H1 (cell line): ENCODE measurements around the gene DICER1. TPM values are rescaled to one million over a fixed set of nuclear protein-coding genes. Genes with fewer than 3 reads are reported as not detected.

ENCODE experiments used
- BRCA1 ChIP-seq: IDR thresholded peaks from 2 replicates; pipeline ENCODE4 v1.6.1; 2012; ENCODE audit warnings: low read depth, low read length, improper control_type of control experiment
- CHD1 ChIP-seq: IDR thresholded peaks from 2 replicates; pipeline ENCODE4 v1.6.1; 2012; ENCODE audit warnings: low read depth, low read length, improper control_type of control experiment
- CHD7 ChIP-seq: fragments of 300-600 bp; sonication (generic); IDR thresholded peaks from 2 replicates; pipeline ENCODE4 v1.7.1; 2012; ENCODE audit warnings: low read length, moderate library complexity, mild to moderate bottlenecking, inconsistent platforms; ENCODE audit not compliant: insufficient replicate concordance
- CTCF ChIP-seq, 3 experiments: IDR thresholded peaks; 1 replicate in 2 of 3; 2 replicates in 1 of 3; pipeline versions ENCODE4 v1.5.1 to v1.6.1; 2011; ENCODE audit warnings: low read length in 3 of 3, mild to moderate bottlenecking in 3 of 3, inconsistent platforms in 2 of 3, low read depth in 1 of 3, moderate library complexity in 1 of 3; ENCODE audit not compliant: insufficient read depth in 1 of 3; ENCODE audit errors: control extremely low read depth in 1 of 3
- GTF2F1 ChIP-seq: IDR thresholded peaks from 2 replicates; pipeline ENCODE4 v1.6.1; 2012; ENCODE audit warnings: low read depth, low read length, improper control_type of control experiment, borderline replicate concordance
- HDAC6 ChIP-seq: IDR thresholded peaks from one replicate; pipeline ENCODE4 v1.7.1; 2012; ENCODE audit warnings: low read depth, mild to moderate bottlenecking, inconsistent platforms, low read length, moderate library complexity
- MAX ChIP-seq: IDR thresholded peaks from 2 replicates; pipeline ENCODE4 v1.6.1; 2012; ENCODE audit warnings: inconsistent platforms
- SP1 ChIP-seq: IDR thresholded peaks from 2 replicates; pipeline ENCODE4 v1.6.1; 2011; ENCODE audit warnings: low read depth, low read length
- SRF ChIP-seq: IDR thresholded peaks from 2 replicates; pipeline ENCODE4 v1.6.1; 2011; ENCODE audit warnings: mild to moderate bottlenecking, low read depth, low read length, moderate library complexity
- polyA plus RNA-seq, 7 experiments: library from polyadenylated mRNA; depleted of rRNA in 3 of 7; stranded (reverse) in 5 of 7; unstranded in 2 of 7; fragments of >200 nt in 5 of 7; fragments of 200-250 nt in 2 of 7; gene quantifications; 1 replicate in 5 of 7; 2 replicates in 1 of 7; 4 replicates in 1 of 7; pipeline versions ENCODE4 v1.2.1 to v1.2.3, GENCODE V29; 2011 to 2013; ENCODE audit warnings: missing spikeins in 2 of 7, mixed read lengths in 2 of 7
- total RNA-seq: library from RNA; stranded (reverse); fragmentation: NEBNext Ultra II Directional; extraction: Animal tissue kit (Norgen Biotek cat#: 25700); gene quantifications from 2 replicates; pipeline ENCODE4 v1.2.1, GENCODE V29; 2021

Gene DICER1
- total and polyA plus RNA-seq, 2 of the 8 experiments (the other 6 are each of a cell fraction or from before 2014, with no cell fraction given), result 11.9 to 61.8 TPM

GRCh38 chr14:95066427-95066986 lies 90.8 kb downstream of the DICER1 start (continued):
- no peak for TF ChIP-seq CHD7
- TF ChIP-seq CHD1, result no peak
- TF ChIP-seq SP1, result no peak
- no peak for TF ChIP-seq SRF
- no peak for TF ChIP-seq HDAC6
- TF ChIP-seq BRCA1, result no peak
- TF ChIP-seq GTF2F1, result no peak
- no peak for TF ChIP-seq CTCF (IDR thresholded peaks at IDR 0.05; ENCODE audit: control extremely low read depth in 1 of 3, insufficient read depth in 1 of 3, low read depth in 1 of 3, low read length in 3 of 3)
- no peak for TF ChIP-seq MAX
